ENCODE results near the gene MPPED1. TPM values are rescaled to one million over a fixed set of nuclear protein-coding genes. Genes with fewer than 3 reads are reported as not detected.
A peak's percentile ranks its signal among the peaks of the same experiment; 100 is the strongest.

The MPPED1 gene
- total and polyA plus RNA-seq, 4 donors = 14.3 to 23.3 (median 16.0) TPM

GRCh38 chr22:43533156-43533530 lies 121.3 kb downstream of the MPPED1 start:
- Histone ChIP-seq H3K4me3 (ENCODE audit: low read depth, low read length) (no peak overlapping the region), H3K27me3 (ENCODE audit: control insufficient read depth, insufficient read depth, low read length) (no peaks in the 10 kb centered on the region), H3K4me1 (ENCODE audit: control insufficient read depth, insufficient read depth, low read length) (no peaks in the 10 kb centered on the region), H3K27ac (ENCODE audit: low read depth, low read length) (no peak overlapping the region), H3K36me3 (ENCODE audit: control insufficient read depth, insufficient read depth, low read length) (peaks cover 16% of the 10 kb centered on the region), H3K9me3 (ENCODE audit: control insufficient read depth, insufficient read depth, low read length) (peaks cover 4% of the 10 kb centered on the region)
- 84% methylated on average over 3 of the region's 3 CpGs for WGBS (ENCODE audit: insufficient coverage)
- DNase-seq (ENCODE audit: low read depth in 4 of 6, low spot score in 6 of 6) = no peak

DNA sequence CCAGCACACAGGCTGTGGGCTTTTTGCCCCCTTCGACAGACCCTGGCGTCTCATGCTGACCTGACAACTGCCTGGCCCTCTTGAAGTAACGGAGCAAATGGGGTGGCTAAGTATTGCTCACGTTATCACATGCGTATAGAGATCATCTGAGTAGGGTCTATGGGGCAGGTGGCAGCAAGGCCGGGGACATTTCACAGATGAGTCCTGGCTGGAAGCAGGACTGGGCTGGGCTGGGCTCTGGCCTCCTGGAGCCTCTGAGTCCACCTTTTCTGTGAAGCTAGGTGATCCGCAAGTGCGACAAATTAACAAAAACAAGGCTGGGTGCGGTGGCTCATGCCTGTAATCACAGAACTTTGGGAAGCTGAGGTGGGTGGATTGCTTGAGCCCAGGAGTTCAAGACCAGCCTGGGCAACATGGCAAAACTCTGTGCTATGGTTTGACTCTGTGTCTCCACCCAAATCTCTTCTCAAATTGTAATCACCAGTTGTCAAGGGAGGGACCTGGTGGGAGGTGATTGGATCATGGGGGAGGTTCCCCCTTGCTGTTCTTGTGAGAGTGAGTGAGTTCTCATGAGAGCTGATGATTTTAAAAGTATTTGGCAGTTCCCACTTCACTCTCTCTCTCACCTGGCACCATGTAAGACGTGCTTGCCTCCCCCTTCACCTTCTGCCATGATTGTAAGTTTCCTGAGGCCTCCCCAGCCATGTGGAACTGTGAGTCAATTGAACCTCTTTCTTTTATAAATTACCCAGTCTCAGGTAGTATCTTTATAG lies 122.0 kb downstream of the MPPED1 start:
- H3K27ac ChIP-seq (ENCODE audit: low read depth, low read length) = no peak overlapping the region

GRCh38 chr22:43534916-43535315 lies 123.1 kb downstream of the MPPED1 start:
- Histone ChIP-seq H3K27me3 (ENCODE audit: control insufficient read depth, insufficient read depth, low read length) (no peaks in the 10 kb centered on the region), H3K4me3 (ENCODE audit: low read depth, low read length) (no peak overlapping the region), H3K9me3 (ENCODE audit: control insufficient read depth, insufficient read depth, low read length) (peaks cover 4% of the 10 kb centered on the region), H3K36me3 (ENCODE audit: control insufficient read depth, insufficient read depth, low read length) (peaks cover 17% of the 10 kb centered on the region), H3K27ac (ENCODE audit: low read depth, low read length) (no peak overlapping the region), H3K4me1 (ENCODE audit: control insufficient read depth, insufficient read depth, low read length) (peaks cover 6% of the 10 kb centered on the region)
- WGBS (ENCODE audit: insufficient coverage) = 93% methylated on average over 5 of the region's 6 CpGs
- no peak for DNase-seq (ENCODE audit: low read depth in 4 of 6, low spot score in 6 of 6)

More for the DNA sequence above, 122.0 kb downstream of the MPPED1 start:
- Histone ChIP-seq H3K4me3 (ENCODE audit: low read depth, low read length) (no peak overlapping the region), H3K36me3 (ENCODE audit: control insufficient read depth, insufficient read depth, low read length) (peaks cover 16% of the 10 kb centered on the region), H3K4me1 (ENCODE audit: control insufficient read depth, insufficient read depth, low read length) (no peaks in the 10 kb centered on the region), H3K9me3 (ENCODE audit: control insufficient read depth, insufficient read depth, low read length) (peaks cover 4% of the 10 kb centered on the region), H3K27me3 (ENCODE audit: control insufficient read depth, insufficient read depth, low read length) (no peaks in the 10 kb centered on the region)
- no peak for DNase-seq (ENCODE audit: low read depth in 4 of 6, low spot score in 6 of 6)
- 92% methylated on average over 8 of the region's 10 CpGs for WGBS (ENCODE audit: insufficient coverage)

DNA sequence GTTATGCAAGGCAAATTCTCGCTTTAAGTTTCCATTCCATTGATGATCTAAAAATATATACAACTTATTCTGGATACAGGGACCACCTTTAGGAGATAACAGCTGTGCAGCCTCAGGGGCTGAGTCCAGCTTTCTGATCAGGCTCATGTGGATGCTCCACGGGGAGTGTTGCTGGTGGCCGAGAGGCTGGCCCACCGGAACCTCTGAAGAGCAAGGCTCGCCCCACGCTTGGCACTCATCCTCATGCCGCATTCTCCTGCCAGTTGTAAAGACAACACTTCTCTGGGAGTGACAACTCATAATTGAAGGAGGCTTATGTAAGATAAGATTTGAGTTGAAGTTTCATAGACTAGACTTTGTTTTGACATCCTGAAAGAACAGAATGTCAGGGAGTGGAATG lies 123.5 kb downstream of the MPPED1 start:
- DNase-seq (ENCODE audit: low read depth in 4 of 6, low spot score in 6 of 6) = no peak
- H3K36me3 ChIP-seq (ENCODE audit: control insufficient read depth, insufficient read depth, low read length) = peaks cover 16% of the 10 kb centered on the region
- H3K27ac ChIP-seq (ENCODE audit: low read depth, low read length) = no peak overlapping the region

DNA sequence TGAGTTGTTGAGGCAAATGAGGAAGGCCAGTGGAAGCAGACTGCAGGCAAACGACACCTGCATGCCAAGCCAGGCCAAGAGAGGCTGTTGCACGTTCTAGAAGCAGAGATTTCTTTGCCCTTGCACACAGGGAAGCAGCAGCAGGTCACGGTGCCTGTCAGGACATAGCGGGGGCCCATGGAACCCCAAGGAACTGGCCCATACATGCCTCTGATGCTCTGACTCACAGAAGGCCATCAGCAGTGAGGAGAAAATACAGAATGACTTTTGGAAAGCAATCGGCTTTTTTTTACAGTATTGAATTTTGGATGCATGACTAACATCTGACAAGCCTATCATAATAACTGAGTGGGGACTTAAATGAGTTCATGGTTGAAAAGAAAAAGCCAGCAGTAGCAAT lies 123.9 kb downstream of the MPPED1 start:
- DNase-seq (ENCODE audit: low read depth in 4 of 6, low spot score in 6 of 6) = peak in 2 of 6 donors; percentile 20 to 29
- Histone ChIP-seq H3K9me3 (ENCODE audit: control insufficient read depth, insufficient read depth, low read length) (peaks cover 4% of the 10 kb centered on the region), H3K4me3 (ENCODE audit: low read depth, low read length) (no peak overlapping the region), H3K27me3 (ENCODE audit: control insufficient read depth, insufficient read depth, low read length) (no peaks in the 10 kb centered on the region), H3K27ac (ENCODE audit: low read depth, low read length) (no peak overlapping the region), H3K36me3 (ENCODE audit: control insufficient read depth, insufficient read depth, low read length) (peaks cover 12% of the 10 kb centered on the region), H3K4me1 (ENCODE audit: control insufficient read depth, insufficient read depth, low read length) (peaks cover 14% of the 10 kb centered on the region)
- 75% methylated on average over 4 of the region's 5 CpGs for WGBS (ENCODE audit: insufficient coverage)

More for the DNA sequence above, 123.5 kb downstream of the MPPED1 start:
- peaks cover 11% of the 10 kb centered on the region for H3K4me1 ChIP-seq (ENCODE audit: control insufficient read depth, insufficient read depth, low read length)
- 93% methylated on average over 6 of the region's 7 CpGs for WGBS (ENCODE audit: insufficient coverage)
- peaks cover 4% of the 10 kb centered on the region for H3K9me3 ChIP-seq (ENCODE audit: control insufficient read depth, insufficient read depth, low read length)
- H3K27me3 ChIP-seq (ENCODE audit: control insufficient read depth, insufficient read depth, low read length) = no peaks in the 10 kb centered on the region
- H3K4me3 ChIP-seq (ENCODE audit: low read depth, low read length) = no peak overlapping the region

- Histone ChIP-seq H3K4me1 (ENCODE audit: control insufficient read depth, insufficient read depth, low read length) (peaks cover 27% of the 10 kb centered on the region), H3K9me3 (ENCODE audit: control insufficient read depth, insufficient read depth, low read length) (peaks cover 4% of the 10 kb centered on the region), H3K36me3 (ENCODE audit: control insufficient read depth, insufficient read depth, low read length) (peaks cover 10% of the 10 kb centered on the region), H3K27me3 (ENCODE audit: control insufficient read depth, insufficient read depth, low read length) (no peaks in the 10 kb centered on the region), H3K4me3 (ENCODE audit: low read depth, low read length) (no peak overlapping the region), H3K27ac (ENCODE audit: low read depth, low read length) (no peak overlapping the region)
- WGBS (ENCODE audit: insufficient coverage) = 93% methylated on average over 9 of the region's 14 CpGs
- DNase-seq (ENCODE audit: low read depth in 4 of 6, low spot score in 6 of 6) = no peak
Observed at GRCh38 chr22:43537019-43537585, 125.3 kb downstream of the MPPED1 start.

DNA sequence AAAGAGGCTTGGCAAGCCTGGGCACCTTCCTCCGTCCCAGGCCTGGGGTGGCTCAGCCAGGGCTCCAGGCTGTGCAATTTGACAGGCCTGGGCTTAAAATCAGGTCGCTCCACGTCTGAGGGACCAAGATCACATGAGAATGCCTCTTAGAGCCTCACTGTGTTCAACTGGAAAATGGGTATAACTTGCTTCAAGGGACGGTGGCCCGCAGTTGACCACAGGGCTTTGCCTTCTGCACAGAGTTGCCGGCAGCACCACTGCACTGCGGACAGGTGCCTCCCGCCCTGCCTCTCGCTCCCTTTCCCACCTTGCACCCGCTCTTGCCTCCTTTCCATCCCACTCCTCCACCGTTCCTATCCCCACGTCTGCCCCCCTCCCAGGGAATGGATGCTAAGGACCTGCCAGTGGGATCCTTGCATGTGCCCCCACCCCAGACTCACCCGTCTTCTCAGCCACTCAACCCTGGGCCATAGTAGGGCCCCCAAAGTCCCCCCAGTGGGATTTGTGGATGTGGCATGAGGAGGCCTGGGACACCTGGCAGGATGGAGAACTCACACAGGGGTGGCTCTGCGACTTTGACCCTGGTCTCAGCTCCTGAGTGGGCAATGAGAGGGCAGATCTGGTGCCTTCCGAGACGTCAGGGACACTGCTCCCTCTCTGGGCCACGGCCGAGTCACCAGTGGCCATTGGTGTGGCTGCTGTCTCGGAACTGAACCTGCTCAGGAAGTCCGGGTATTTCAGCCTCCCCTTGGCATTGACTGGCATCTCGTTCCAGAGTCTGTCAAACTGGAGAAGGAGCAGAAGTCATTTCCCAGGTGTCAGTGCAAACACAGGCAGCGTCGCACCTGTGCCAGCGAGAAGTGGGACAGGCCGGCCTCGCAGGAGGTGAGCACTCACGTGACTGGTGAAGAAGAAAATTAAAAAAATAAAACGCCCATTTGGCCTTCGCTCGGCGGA lies 128.0 kb downstream of the MPPED1 start:
- peaks cover 32% of the 10 kb centered on the region for H3K4me1 ChIP-seq (ENCODE audit: control insufficient read depth, insufficient read depth, low read length)
- WGBS (ENCODE audit: insufficient coverage) = 77% methylated on average over 30 of the region's 31 CpGs
- peaks cover 4% of the 10 kb centered on the region for H3K9me3 ChIP-seq (ENCODE audit: control insufficient read depth, insufficient read depth, low read length)
- no peak overlapping the region for H3K4me3 ChIP-seq (ENCODE audit: low read depth, low read length)
- no peaks in the 10 kb centered on the region for H3K27me3 ChIP-seq (ENCODE audit: control insufficient read depth, insufficient read depth, low read length)
- H3K36me3 ChIP-seq (ENCODE audit: control insufficient read depth, insufficient read depth, low read length) = peaks cover 10% of the 10 kb centered on the region
- DNase-seq (ENCODE audit: low read depth in 4 of 6, low spot score in 6 of 6) = no peak
- no peak overlapping the region for H3K27ac ChIP-seq (ENCODE audit: low read depth, low read length)

GRCh38 chr22:43540529-43540923 lies 128.7 kb downstream of the MPPED1 start:
- 33% methylated on average over 1 of the region's 4 CpGs for WGBS (ENCODE audit: insufficient coverage)

DNA sequence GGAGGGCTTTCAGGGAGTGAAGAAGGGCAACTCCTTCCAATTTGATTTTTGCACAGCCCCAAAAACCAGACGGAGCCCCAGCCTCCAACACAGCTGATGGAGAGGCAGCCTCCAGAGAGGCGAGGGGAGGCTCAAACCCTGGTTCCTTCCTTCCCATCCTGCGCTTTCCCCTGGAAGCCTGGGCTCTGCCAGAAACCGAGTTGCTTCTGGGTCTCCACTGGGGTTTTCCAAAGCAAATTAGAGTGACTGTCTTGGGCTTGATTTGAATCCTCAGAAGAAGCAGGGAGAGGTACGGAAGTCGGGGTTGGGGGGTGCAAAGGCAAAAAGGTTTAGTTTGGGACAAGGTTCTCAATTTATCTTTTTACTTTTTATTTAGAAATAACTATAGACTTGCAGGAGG lies 129.2 kb downstream of the MPPED1 start:
- no peak overlapping the region for H3K4me3 ChIP-seq (ENCODE audit: low read depth, low read length)
- peaks cover 10% of the 10 kb centered on the region for H3K36me3 ChIP-seq (ENCODE audit: control insufficient read depth, insufficient read depth, low read length)
- peaks cover 32% of the 10 kb centered on the region for H3K4me1 ChIP-seq (ENCODE audit: control insufficient read depth, insufficient read depth, low read length)
- 77% methylated on average over 2 of the region's 6 CpGs for WGBS (ENCODE audit: insufficient coverage)
- H3K27ac ChIP-seq (ENCODE audit: low read depth, low read length) = no peak overlapping the region
- DNase-seq (ENCODE audit: low read depth in 4 of 6, low spot score in 6 of 6) = no peak
- H3K27me3 ChIP-seq (ENCODE audit: control insufficient read depth, insufficient read depth, low read length) = no peaks in the 10 kb centered on the region
- H3K9me3 ChIP-seq (ENCODE audit: control insufficient read depth, insufficient read depth, low read length) = peaks cover 4% of the 10 kb centered on the region

More at GRCh38 chr22:43540529-43540923, 128.7 kb downstream of the MPPED1 start:
- peaks cover 10% of the 10 kb centered on the region for H3K36me3 ChIP-seq (ENCODE audit: control insufficient read depth, insufficient read depth, low read length)
- peaks cover 32% of the 10 kb centered on the region for H3K4me1 ChIP-seq (ENCODE audit: control insufficient read depth, insufficient read depth, low read length)
- DNase-seq (ENCODE audit: low read depth in 4 of 6, low spot score in 6 of 6) = peak in 4 of 6 donors; percentile 21 to 96 (median 41)
- no peak overlapping the region for H3K27ac ChIP-seq (ENCODE audit: low read depth, low read length)
- peaks cover 4% of the 10 kb centered on the region for H3K9me3 ChIP-seq (ENCODE audit: control insufficient read depth, insufficient read depth, low read length)
- no peak overlapping the region for H3K4me3 ChIP-seq (ENCODE audit: low read depth, low read length)
- no peaks in the 10 kb centered on the region for H3K27me3 ChIP-seq (ENCODE audit: control insufficient read depth, insufficient read depth, low read length)

All from spinal cord (tissue), 10 donors.